Ishikawa (cell line): ENCODE results near the gene TBC1D22A.

Source experiments
- CEBPB ChIP-seq: IDR thresholded peaks from 2 replicates; pipeline ENCODE4 v1.6.1; 2012
- CREB1 ChIP-seq: IDR thresholded peaks from 2 replicates; pipeline ENCODE4 v1.6.1; 2012; ENCODE audit warnings: low read depth
- EGR1 ChIP-seq: IDR thresholded peaks from 2 replicates; pipeline ENCODE4 v1.6.1; 2012
- EP300 ChIP-seq: IDR thresholded peaks from 2 replicates; pipeline ENCODE4 v1.6.1; 2012; ENCODE audit warnings: borderline replicate concordance
- FOXM1 ChIP-seq: IDR thresholded peaks from 2 replicates; pipeline ENCODE4 v1.6.1; 2012; ENCODE audit warnings: low read depth, borderline replicate concordance
- MAX ChIP-seq: IDR thresholded peaks from 2 replicates; pipeline ENCODE4 v1.6.1; 2012
- NFIC ChIP-seq: IDR thresholded peaks from 2 replicates; pipeline ENCODE4 v1.6.1; 2012
- RAD21 ChIP-seq: IDR thresholded peaks from 2 replicates; pipeline ENCODE4 v1.6.1; 2012; ENCODE audit warnings: low read depth
- REST ChIP-seq: IDR thresholded peaks from 2 replicates; pipeline ENCODE4 v1.6.1; 2012; ENCODE audit warnings: low read depth, mild to moderate bottlenecking
- TAF1 ChIP-seq: IDR thresholded peaks from 2 replicates; pipeline ENCODE4 v1.6.1; 2012; ENCODE audit warnings: low read depth, mild to moderate bottlenecking
- TCF12 ChIP-seq: IDR thresholded peaks from 2 replicates; pipeline ENCODE4 v1.6.1; 2012; ENCODE audit warnings: low read depth
- TEAD4 ChIP-seq: IDR thresholded peaks from 2 replicates; pipeline ENCODE4 v1.6.1; 2012
- USF1 ChIP-seq: IDR thresholded peaks from 2 replicates; pipeline ENCODE4 v1.6.1; 2012
- YY1 ChIP-seq: IDR thresholded peaks from 2 replicates; pipeline ENCODE4 v1.6.1; 2012; ENCODE audit warnings: low read depth
- ZBTB7A ChIP-seq: IDR thresholded peaks from 2 replicates; pipeline ENCODE4 v1.6.1; 2012; ENCODE audit warnings: low read depth

The TBC1D22A gene

GRCh38 chr22:46736705-46737104 is 25.7 kb upstream of the TBC1D22A start:
- TF ChIP-seq EP300 (no peak), FOXM1 (no peak), ZBTB7A (no peak), TAF1 (no peak), YY1 (no peak), TCF12 (no peak), RAD21 (no peak), TEAD4 (no peak), CREB1 (no peak), REST (no peak), USF1 (no peak), CEBPB (no peak), EGR1 (no peak), NFIC (no peak), MAX (no peak)

GRCh38 chr22:46737105-46737975 is 25.1 kb upstream of the TBC1D22A start:
- TF ChIP-seq TAF1 = peak; percentile 32; the same call in 1 of the 2 replicates
- TF ChIP-seq ZBTB7A = peak; percentile 86
- TF ChIP-seq YY1 = no peak

GRCh38 chr22:46737976-46738646 is 24.3 kb upstream of the TBC1D22A start, which contains the start of gene CERK:
Gene CERK (minus strand): TSS chr22:46738252. CDS start chr22:46738148, 104 bp downstream.
- TF ChIP-seq TEAD4 (no peak), RAD21 (no peak)

GRCh38 chr22:46738647-46739093 is 23.8 kb upstream of the TBC1D22A start:
- TF ChIP-seq MAX (no peak), USF1 (no peak), FOXM1 (no peak), CREB1 (no peak), REST (no peak), NFIC (no peak), EGR1 (no peak), CEBPB (no peak), ZBTB7A (no peak), YY1 (no peak), EP300 (no peak), TAF1 (no peak), RAD21 (no peak), TCF12 (no peak), TEAD4 (no peak)

GRCh38 chr22:46739094-46739870 is 23.2 kb upstream of the TBC1D22A start:
- TF ChIP-seq TCF12 = no peak
- TF ChIP-seq EP300 = no peak
- TF ChIP-seq CEBPB = no peak
- no peak for TF ChIP-seq YY1
- no peak for TF ChIP-seq ZBTB7A
- peak; percentile 72 for TF ChIP-seq MAX
- TF ChIP-seq NFIC = no peak
- TF ChIP-seq EGR1 = no peak
